ENCODE measurements around the gene VGLL3. TPM values are rescaled to one million over a fixed set of nuclear protein-coding genes. Genes with fewer than 3 reads are reported as not detected.

The VGLL3 gene
- total and polyA plus RNA-seq, 3 experiments from 2014 or later, result not detected

- no peak overlapping the region for H3K27ac Mint-ChIP-seq
- no peak overlapping the region for H3K27ac ChIP-seq (ENCODE audit: low read depth, low read length)
- H3K36me3 Mint-ChIP-seq, result no peaks in the 10 kb centered on the region
- no peaks in the 10 kb centered on the region for H3K4me1 Mint-ChIP-seq
- peaks cover 0 to 11% (median 4%) of the 10 kb centered on the region in 5 donors for H3K9me3 Mint-ChIP-seq
- no peak overlapping the region for H3K4me3 Mint-ChIP-seq
- no peaks in the 10 kb centered on the region for H3K36me3 ChIP-seq (ENCODE audit: insufficient read depth, low read length)
- H3K27me3 ChIP-seq (ENCODE audit: insufficient read depth, low read length, poor library complexity, severe bottlenecking), result no peaks in the 10 kb centered on the region
- no peaks in the 10 kb centered on the region for H3K9me3 ChIP-seq (ENCODE audit: low read length)
- H3K4me3 ChIP-seq (ENCODE audit: low read length), result no peak overlapping the region
- CTCF ChIA-PET, result no interaction called here
- H3K4me1 ChIP-seq (ENCODE audit: insufficient read depth, low read length), result no peaks in the 10 kb centered on the region
- H3K27me3 Mint-ChIP-seq, result no peaks in the 10 kb centered on the region
- DNase-seq, result no peak
- POLR2A ChIA-PET, result no interaction called here
Measured at GRCh38 chr3:86913160-86913559, 77.8 kb downstream of the VGLL3 start.

GRCh38 chr3:86895202-86895601 is 95.7 kb downstream of the VGLL3 start:
- Mint-ChIP-seq H3K4me1 (no peaks in the 10 kb centered on the region), H3K27me3 (no peaks in the 10 kb centered on the region), H3K36me3 (no peaks in the 10 kb centered on the region), H3K4me3 (no peak overlapping the region), H3K9me3 (peaks cover 0 to 18% (median 2%) of the 10 kb centered on the region in 5 donors), H3K27ac (no peak overlapping the region)
- no peaks in the 10 kb centered on the region for H3K4me1 ChIP-seq (ENCODE audit: insufficient read depth, low read length)
- no peak overlapping the region for H3K27ac ChIP-seq (ENCODE audit: low read depth, low read length)
- H3K27me3 ChIP-seq (ENCODE audit: insufficient read depth, low read length, poor library complexity, severe bottlenecking), result no peaks in the 10 kb centered on the region
- no peak for DNase-seq
- no peaks in the 10 kb centered on the region for H3K9me3 ChIP-seq (ENCODE audit: low read length)
- CTCF ChIA-PET, result no interaction called here
- no peak overlapping the region for H3K4me3 ChIP-seq (ENCODE audit: low read length)
- H3K36me3 ChIP-seq (ENCODE audit: insufficient read depth, low read length), result no peaks in the 10 kb centered on the region
- POLR2A ChIA-PET, result no interaction called here

GRCh38 chr3:86890741-86891396 is 100.1 kb downstream of the VGLL3 start:
- ChIA-PET POLR2A (no interaction called here), CTCF (no interaction called here)
- Mint-ChIP-seq H3K36me3 (no peaks in the 10 kb centered on the region), H3K27ac (no peak overlapping the region), H3K27me3 (no peaks in the 10 kb centered on the region), H3K9me3 (peaks cover 0 to 6% (median 2%) of the 10 kb centered on the region in 5 donors), H3K4me1 (no peaks in the 10 kb centered on the region), H3K4me3 (no peak overlapping the region)
- H3K9me3 ChIP-seq (ENCODE audit: low read length), result no peaks in the 10 kb centered on the region
- H3K4me1 ChIP-seq (ENCODE audit: insufficient read depth, low read length), result no peaks in the 10 kb centered on the region
- no peak overlapping the region for H3K27ac ChIP-seq (ENCODE audit: low read depth, low read length)
- no peak for DNase-seq
- H3K27me3 ChIP-seq (ENCODE audit: insufficient read depth, low read length, poor library complexity, severe bottlenecking), result no peaks in the 10 kb centered on the region
- H3K4me3 ChIP-seq (ENCODE audit: low read length), result no peak overlapping the region
- no peaks in the 10 kb centered on the region for H3K36me3 ChIP-seq (ENCODE audit: insufficient read depth, low read length)

Other genes starting within 250 kb of the VGLL3 start
- 10 to 100 TPM; 31.2 to 33.9 TPM for gene CHMP2B, start 236.2 kb upstream of the VGLL3 start, total RNA-seq
- 55.6 TPM for gene CHMP2B, start 236.2 kb upstream of the VGLL3 start, polyA plus RNA-seq

Data from CD8-positive, alpha-beta memory T cell (primary cell).